Gastrocnemius medialis (tissue), 4 donors: ENCODE data around the gene GFOD1.

Experiments used
- CTCF ChIP-seq, 5 experiments: fragments of 450-650 bp in 3 of 5; fragments of 200-600 bp in 2 of 5; sonication (generic) in 2 of 5; IDR thresholded peaks in 4 of 5; conservative IDR thresholded peaks in 1 of 5; 1 replicate in 4 of 5; 2 replicates in 1 of 5; pipeline ENCODE4 v1.5.1; 2016 to 2019; ENCODE audit warnings: antibody characterized with exemption in 5 of 5, mild to moderate bottlenecking in 3 of 5, moderate library complexity in 3 of 5
- POLR2A ChIP-seq, 2 donors: fragments of 450-650 bp; IDR thresholded peaks; one replicate each; pipeline ENCODE4 v1.6.1; 2017; ENCODE audit warnings: antibody characterized with exemption in 2 of 2, mild to moderate bottlenecking in 2 of 2, moderate library complexity in 2 of 2

GRCh38 chr6:13457577-13457976 is 29.8 kb downstream of the GFOD1 start:
- no peak for TF ChIP-seq CTCF (IDR thresholded peaks at IDR 0.05 in 4 of 5, conservative IDR thresholded peaks at IDR 0.05 in 1 of 5)
- TF ChIP-seq POLR2A (IDR thresholded peaks at IDR 0.05) = no peak
